HG02610 (cell line): ENCODE results near the gene CCDC187.
"Not testable (repeated sequence)": the region's sequence is repeated elsewhere in the genome, so short reads cannot be mapped to it uniquely, and the experiment has no call there.

Experiments
- ATAC-seq: cut with Tn5 transposase; IDR thresholded peaks from one replicate; pipeline ENCODE4 v1.9.1; 2021; ENCODE audit warnings: mild to moderate bottlenecking, moderate library complexity; ENCODE audit not compliant: unreplicated experiment

The CCDC187 gene

DNA sequence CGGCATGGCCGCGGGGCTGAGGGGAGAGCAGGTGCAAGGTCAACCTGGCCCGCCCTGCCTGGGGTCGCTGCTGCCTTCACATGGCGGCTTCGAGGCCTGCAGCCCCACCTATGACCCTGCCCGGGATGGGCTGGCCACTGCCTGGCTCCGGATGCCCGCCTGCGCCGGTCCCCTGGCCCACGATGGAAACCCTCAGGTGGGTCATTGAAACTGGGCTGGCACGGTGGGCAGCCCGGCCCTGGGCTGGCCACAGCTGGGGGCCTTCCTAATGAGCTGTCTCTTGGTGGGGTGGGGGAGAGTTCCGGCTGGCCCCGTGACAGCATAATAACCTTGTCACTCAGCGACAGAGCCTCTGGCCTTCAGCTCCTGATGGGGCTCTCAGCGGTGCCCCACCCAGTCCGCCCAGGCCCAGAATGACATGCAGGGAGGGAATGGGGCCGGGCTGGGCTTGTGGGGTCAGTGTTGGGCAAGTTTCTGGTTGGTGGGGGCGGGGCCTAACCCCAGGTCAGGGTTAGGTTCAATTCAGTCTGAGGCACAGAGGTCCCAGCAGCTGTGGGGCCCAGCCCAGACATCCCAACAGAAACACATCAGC lies at the start of gene CCDC187:
CCDC187 (minus strand) TSS at position 270 of the 592 bp plus-strand sequence; CDS start at position 6, 264 bp downstream.
- ATAC-seq, result no peak

DNA sequence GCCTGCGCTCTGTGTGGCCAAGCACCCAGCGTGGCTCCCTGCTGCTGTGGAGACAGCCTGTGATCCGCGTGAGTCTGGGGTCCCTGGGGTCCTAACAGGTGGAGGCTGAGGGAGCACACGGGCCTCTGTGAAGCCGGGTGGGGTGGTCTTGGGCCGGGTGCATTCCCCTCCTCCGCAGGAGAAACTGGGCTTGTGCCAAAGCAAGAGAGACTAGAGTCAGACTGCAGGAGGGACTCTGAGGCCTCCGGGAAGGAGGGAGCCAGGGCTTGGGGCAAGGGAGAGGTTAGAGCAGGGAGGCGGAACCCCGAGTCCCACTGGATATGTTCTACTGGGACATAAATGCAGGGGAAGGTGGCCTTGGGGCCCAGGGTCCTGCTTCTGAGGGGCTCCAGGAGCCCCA lies 49.2 kb upstream of the CCDC187 start:
- no peak for ATAC-seq

DNA sequence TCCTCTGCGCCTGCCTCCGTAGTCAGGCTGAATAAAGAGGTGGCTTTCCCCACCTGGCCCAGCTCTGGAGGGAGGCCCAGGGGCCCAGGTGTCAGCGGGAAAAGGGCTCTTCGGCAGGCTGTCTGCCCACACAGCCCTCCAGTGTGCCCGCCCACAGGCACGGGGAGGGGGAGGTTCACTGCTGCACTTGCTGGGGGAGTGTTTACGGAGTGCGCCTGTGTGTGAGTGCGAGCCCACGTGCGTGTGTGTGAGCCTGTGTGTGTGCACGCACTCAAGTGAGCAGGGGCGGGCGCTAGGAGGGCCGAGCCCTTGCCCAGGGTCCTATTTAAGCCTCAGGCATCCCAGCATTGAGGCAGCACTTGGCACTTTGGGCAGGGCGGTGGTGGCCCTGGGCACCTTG lies 48.8 kb upstream of the CCDC187 start:
- ATAC-seq, result no peak

DNA sequence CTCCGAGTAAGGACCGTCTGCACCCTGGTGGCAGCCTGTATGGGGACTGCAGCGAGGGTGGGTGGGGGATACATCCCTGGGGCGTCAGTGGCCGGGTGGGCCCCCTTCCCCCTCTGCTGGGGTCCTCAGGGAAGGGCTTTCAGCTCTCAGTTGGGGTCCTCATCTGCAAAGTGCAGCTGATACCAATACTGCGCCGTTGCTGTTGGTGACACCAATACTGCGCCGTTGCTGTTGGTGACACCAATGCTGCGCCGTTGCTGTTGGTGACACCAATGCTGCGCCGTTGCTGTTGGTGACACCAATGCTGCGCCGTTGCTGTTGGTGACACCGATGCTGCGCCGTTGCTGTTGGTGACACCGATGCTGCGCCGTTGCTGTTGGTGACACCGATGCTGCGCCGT lies 48.0 kb upstream of the CCDC187 start:
- ATAC-seq, result not testable (repeated sequence)

DNA sequence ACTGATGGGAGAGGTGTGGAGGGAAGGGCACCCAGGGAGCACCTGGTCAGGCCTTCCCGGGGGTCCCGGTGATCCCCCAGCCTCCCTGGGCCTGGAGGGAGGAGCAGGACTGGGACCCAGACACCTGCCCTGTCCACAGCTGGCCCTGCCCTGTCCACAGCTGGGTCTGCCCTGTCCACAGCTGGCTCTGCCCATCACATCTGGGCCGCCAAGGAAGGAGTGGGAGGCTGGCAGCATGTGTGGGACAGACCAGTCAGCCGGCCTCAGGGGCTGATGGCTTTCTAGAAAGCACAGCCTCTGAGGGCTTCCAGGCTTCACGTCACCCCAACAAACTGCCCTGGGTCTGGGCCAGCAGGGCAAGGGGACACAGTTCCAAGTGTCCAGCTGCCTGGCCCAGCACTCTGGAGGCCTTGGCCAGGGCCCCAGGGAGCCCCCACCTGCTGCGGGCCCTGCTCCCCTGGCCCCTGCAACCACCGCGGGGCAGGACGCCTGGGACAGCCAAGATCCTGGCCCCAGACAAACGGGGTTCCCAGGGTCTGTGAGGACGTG lies 47.4 kb upstream of the CCDC187 start:
- ATAC-seq, result no peak

DNA sequence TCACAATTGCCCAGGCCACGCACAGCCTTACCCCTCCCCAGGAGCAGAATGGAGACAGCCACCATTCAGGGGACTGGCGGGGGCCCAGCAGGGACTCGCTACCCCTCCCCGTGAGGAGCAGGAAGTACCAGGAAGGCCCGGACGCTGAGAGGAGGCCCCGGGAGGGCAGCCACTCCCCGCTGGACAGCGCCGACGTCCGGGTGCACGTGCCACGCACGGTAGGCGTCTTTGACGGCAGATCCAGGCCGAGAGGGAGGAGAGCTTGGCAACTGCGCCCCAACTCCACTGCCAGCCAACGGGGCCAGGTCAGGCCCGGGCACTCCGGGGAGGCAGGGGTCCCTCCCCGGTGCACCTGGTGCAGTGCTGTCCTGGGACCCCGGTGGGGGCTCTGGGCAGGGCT lies 45.7 kb upstream of the CCDC187 start:
- no peak for ATAC-seq

DNA sequence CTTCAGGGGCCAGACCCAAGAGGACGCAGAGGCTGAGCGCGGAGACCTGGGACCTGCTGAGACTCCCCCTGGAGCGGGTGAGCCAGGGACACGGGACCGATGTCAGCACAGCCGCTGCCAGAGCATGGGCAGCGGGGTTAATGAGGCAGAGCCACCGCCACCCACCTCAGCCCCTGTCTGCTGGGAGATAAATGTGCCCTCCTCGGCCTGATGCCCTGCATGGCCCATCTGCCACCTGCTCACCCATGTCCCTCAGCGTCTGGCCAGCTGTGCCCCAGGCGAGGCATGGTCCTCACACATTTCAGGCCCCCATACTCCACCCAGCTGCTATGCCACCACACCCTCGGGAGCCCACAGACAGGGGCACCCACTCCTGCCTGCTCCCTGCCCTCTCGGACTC lies 44.8 kb upstream of the CCDC187 start:
- ATAC-seq, result no peak

DNA sequence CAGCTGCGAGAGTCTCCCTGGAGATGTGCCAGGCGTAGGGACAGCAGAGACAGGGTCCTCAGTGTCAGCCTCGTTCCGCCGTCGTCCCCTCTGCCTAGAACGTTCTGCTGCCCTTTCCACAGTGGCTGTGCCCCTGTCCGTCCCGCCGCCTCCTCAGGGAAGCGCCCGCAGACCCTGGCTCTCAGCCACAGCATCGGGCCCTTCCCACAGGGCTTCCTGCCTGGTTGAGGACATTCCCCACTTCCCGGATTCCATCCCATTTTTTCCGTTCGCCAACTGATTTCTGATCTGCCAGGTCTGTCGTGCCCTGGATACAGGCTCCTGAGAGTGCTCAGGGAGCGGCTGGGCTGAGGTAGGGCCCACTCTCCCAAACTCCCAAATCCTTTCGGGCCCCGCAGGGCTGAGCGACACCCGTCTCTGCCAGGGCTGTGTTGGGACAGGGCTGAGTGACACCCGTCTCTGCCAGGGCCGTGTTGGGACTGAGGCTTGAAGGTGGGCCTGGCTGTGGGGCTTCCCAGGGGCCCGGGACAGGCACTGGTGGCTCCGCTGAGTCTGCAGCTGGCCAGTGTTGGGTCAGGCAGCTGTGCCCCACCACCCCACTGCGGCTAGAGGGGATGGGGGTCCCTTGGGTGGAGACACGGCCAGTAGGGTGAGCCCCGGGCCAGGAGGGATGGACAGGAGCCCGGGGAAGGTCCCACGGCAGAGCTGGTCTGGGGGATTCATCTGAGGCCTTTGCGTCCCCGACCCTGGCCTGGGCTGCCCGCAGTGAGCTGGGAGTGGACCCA lies 43.8 kb upstream of the CCDC187 start:
- no peak for ATAC-seq

DNA sequence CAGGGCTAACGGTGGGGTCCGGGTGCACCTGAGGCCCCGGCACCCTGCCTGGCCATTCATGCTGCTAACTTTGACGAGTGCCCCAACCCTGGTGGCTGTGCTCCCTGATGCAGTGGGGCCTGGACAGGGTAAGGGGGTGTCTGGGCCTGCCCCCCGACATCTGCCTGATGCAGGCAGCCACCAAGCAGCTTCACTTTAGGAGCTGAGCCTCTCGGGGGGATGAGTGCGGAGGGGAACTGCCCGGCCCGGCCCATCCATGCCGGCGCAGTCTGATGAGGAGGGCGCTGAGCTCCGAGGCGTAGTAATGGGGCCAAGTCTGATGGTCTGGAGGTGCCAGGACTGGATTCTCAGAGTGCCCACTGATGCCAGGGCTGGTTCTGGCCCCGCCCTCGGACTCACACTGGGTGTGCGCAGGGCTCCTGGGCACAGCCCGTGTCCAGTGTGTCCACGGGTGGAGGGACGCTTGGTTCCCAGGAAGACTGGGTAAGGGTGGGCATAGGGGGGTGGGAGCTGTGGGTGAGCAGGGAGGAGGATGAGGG lies 43.1 kb upstream of the CCDC187 start:
- no peak for ATAC-seq

DNA sequence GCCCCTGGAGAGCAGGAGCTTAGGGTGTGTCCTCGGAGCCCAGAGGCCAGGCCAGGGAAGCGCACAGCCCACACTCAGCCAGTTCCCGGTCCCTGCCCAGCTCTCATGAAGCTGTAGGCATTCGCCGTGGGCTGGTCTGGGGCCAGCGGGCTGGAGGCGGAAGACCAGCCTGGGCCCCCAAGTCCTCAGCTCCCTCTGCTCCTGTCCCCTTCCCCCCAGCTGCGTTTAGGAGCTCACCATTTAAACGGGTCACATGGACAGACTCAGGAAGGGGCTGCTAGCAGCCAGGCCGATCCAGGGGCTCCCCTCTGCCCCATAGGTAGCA lies 42.2 kb upstream of the CCDC187 start:
- ATAC-seq, result no peak

DNA sequence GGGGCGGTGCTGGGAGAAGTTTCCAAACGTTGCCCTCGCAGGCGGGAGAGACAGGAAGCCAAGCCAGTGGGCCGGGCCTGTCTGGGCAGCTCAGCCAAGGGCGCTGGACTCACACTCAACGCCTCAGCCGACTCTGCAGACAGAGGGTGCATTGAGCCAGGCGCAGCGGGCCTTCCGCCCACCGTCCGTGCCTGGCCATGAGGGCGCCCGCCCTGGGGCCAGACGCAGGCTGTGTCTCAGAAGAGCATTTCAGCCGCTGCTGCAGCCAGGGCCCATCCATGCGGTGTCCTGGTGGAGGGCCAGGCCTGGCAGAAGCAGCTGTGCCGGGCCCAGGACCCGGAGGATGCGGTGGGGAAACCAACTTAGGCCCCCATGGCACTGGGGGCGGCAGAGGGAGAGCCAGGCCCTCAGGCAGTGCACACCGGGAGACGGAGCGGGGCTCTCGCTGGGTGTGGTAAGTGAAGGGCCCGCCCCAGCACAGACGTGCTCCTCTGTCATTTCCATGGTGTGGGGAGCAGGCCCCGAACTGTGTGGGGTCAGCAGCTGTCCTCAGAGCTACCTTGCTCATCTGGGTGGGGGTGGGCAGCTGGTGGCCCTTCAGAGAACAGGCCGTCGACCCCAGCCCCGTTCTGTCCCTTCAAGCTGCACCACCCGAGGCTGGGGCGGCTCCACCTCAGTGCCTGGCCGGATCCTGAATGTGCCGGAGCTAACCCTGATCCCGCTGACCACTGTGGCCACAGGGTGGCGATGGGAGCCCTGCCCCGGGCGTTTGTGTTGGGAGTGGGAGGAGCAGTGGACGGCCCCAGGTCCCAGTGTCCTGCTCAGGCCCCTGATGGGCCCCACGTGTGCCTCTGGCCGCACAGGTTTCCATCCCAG lies 41.6 kb upstream of the CCDC187 start:
- no peak for ATAC-seq

DNA sequence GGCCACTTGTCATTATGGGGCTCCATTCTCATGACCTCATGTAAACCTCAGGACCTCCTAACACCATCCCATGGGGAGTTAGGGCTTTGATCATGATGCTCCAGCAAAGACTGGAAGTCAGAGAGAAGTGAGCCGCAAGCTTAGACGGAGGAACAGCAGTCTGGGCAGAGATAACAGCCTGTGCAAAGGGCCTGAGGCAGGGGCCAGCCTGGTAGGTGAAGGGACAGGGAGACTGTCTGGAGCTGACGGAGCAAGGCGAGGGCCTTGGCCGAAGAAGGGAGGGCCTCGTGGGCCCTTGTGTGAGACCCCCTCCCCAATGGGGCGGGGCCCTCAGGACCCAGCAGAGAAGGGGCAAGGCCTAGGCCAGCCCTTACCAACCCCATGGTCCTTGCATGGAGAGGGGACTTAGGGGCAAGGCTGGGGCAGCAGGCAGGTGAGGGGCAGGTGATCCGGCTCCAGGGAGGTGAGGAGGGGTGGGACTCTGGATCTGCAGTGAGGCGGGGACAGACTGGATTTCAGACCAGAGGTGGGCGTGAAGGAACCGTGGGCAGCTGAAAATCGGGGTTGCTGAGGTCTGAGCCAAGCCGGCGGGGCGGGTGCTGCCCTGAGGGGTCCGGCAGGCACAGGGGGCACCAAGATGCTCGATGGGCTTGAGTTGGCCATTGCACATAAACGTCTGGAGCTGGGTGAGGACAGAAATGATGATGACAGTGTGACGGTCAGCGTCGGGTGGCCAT lies 40.8 kb upstream of the CCDC187 start:
- no peak for ATAC-seq

DNA sequence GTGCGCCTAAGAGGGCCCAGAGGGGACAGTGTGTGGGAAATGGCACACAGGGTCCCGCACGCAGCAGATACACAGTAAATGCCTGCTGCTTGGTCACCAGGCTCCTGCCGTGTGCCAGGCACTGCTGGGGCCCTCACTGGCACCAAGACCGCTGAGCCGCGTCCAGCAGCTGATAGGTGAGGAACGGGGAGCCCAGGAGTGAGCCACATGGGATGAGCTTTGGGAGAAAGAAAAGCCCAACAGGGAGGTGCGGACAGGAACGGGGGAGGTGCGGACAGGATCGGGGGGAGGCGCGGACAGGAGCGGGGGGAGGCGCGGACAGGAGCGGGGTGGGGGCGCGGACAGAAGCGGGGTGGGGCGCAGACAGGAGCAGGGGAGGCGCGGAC lies 40.0 kb upstream of the CCDC187 start:
- ATAC-seq, result no peak

DNA sequence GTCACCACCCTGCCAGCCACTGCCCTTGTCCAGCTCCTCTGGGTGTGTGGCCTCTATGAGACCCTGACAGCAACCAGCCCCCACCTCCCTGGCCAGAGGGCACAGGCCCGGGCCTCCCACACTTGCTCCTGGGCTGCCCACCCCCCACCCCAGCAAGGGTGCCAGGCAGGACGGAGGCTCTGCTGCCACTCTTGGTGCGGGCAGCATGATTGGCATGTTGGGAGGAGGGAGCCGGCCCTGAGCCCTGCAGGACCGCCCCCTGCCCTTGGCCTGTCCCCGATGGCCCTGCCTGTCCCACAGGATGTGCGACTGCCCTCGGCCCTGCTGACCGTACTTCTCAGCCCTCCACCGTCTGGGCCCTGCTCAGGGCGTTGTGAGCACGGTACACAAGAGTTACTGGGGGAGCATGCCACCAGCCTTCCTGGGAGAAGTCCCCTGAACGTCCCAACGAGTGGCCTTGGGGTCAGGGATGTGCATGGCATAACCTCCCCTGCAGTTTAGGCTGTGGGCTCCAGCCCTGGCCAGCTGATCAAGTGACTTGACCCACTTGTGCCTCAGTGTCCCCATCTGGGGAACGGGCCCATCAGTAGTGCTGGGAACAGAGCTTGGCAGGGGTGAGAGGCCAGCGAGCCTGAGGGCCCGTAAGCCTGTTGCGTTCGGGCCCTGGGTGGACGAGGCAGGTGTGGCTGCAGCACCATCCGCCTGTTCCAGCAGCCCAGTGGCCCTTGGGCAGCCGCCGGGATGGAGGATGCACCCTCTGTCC lies 39.4 kb upstream of the CCDC187 start:
- ATAC-seq, result no peak

DNA sequence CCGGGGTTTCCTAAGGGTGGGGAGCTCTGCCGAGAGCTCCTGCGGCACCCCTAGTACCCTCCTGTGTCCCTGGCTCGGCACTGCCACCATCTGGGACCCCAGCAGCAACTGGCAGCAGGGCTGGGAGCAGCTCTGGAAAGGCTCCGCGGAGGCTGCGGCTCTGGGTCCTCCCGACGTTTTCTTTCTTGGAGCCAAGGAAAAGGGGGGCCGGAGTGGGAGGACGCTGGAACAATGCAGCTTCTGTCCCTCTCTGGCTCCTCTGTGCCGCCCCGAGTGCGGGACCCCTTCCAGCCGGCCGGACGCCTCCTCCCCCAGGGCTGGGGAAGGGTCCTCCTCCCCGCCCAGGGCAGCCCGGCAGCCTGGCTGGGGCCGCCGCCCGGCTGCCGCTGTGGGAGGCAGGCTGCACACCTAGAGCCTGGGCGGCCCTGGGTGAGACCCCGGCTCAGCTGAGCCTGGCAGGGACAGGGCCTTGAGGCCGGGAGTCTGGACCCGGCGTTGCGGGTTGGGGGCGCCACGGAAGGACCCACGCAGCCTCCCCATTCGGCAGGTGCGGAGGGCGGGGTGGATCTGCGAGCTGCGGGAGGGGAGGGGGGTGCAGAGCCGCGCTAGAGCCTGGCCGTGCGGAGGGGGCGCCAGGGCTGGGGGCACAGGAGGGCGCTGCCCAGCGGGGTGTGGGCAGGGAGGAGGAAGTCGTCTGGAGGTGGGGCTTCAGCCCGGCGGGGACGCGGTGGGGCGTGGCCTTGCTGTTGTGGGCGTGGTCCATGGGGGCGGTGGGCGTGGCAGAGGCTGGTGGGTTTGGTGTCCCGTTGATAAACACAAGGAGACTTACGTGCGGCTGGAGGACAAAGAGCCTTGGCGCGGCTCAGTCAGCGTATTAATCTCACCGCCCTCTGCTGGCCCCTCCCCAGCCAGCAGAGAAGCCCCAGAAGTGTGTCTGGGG lies 38.6 kb upstream of the CCDC187 start:
- ATAC-seq, result no peak

DNA sequence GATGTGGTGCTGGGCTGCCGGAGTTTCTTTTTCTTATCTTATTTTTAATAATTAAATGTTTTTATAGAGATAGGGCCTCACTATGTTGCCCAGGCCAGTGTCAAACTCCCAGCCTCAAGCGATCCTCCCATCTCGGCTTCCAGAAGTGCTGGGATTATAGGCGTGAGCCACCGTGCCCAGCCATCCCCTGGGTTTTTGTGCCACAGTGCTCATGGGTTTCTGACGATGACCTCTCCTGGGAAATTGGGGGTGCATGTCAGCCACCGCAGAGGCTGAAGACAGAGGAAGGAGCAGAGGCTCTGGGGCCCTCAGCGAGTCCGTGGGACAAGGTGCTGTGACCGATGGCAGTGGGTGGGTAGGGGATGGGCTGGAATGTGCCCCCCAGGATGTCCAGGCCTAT lies 37.9 kb upstream of the CCDC187 start:
- ATAC-seq, result no peak

DNA sequence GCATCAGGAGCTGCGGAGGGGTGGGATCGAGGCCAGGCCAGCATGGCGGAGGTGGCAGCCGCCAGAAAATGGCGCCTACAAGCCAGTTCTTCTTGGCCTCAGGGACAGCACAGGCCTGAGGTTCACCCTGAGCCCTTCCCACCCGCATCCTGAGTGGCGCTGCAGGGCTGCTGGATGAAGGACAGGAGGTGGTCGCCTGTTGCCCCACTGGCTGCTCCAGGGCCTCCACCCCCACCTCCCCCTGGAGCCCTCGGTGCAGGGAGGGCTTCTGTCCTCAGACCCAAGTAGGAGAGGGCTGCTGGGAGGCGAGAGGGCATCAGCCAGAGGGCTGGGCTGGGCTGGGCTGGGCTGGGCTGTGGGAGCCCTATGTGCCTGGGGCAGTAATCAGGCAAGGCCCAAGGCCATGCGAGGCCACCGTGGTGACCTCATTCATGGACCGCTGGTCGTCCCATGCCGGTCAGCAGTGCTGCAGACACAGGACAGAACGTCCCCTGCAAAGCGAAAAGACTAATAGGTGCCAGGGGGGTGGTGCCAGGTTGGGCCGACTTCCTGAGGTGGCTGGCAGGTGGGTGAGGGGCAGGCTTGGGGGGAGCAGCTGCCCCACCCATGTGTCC lies 37.3 kb upstream of the CCDC187 start:
- ATAC-seq, result no peak

DNA sequence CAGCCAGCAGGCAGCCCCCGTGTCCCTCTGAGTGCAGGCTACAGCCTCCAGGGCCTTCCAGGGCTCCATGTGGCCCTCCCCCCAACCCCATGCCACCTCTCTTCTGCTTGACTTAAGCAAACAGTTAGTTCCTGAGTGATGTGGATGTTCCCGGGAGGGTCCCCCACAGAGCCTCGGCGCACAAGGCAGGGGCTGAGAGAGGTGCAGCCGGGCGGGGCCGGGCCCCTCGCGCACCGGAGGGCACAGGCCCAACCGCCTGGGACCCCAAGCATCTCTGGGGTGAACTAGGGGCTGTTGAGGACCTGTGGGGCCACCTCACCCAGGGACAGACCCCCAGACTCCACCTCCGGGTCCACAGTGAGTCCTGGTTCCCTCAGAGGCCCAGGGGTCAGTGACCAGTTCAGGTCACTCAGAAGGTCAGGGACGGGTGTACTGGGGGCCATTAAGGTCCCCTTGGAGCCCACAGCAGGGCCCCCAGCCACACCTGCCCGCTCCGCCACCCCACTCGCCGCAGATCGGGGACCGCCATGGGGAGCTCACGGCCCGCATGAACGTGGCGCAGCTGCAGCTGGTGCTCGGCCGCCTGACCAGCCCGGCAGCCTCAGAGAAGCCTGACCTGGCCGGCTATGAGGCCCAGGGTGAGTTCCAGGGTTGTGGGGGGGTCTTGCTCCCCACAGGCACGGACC lies 36.6 kb upstream of the CCDC187 start:
- ATAC-seq, result no peak
